Fibroblast of lung (primary cell): ENCODE data around the gene PPFIBP1.

Experiments used
- CTCF ChIP-seq, 2 donors: IDR thresholded peaks in 1 of 2; conservative IDR thresholded peaks in 1 of 2; 1 replicate in 1 of 2; 2 replicates in 1 of 2; pipeline ENCODE4 v1.5.1; 2011 to 2012; ENCODE audit warnings: low read length in 2 of 2, control low read depth in 1 of 2, inconsistent platforms in 1 of 2, low read depth in 1 of 2, mild to moderate bottlenecking in 1 of 2
- EZH2 ChIP-seq: IDR thresholded peaks from 2 replicates; pipeline ENCODE4 v1.5.1; 2012; ENCODE audit warnings: low read length, control low read depth, mild to moderate bottlenecking; ENCODE audit errors: missing control alignments

- TF ChIP-seq CTCF (conservative IDR thresholded peaks at IDR 0.05 in 1 of 2, IDR thresholded peaks at IDR 0.05 in 1 of 2; ENCODE audit: low read depth in 1 of 2, low read length in 2 of 2) = no peak
- TF ChIP-seq EZH2 = no peak
Measured at GRCh38 chr12:27480016-27480415, 44.0 kb upstream of the PPFIBP1 start.
